ENCODE data around the gene TMCO6. TPM values are rescaled to one million over a fixed set of nuclear protein-coding genes. Genes with fewer than 3 reads are reported as not detected.

The TMCO6 gene
- total and polyA plus RNA-seq, 9 of the 15 experiments (the other 6 are each of a cell fraction or from before 2014, with no cell fraction given) = 3.4 to 46.4 (median 16.7) TPM

GRCh38 chr5:140690941-140691924, 52.0 kb downstream of the TMCO6 start, which contains the start of the genes HARS1 and HARS2 (continued):
- TF ChIP-seq, protein P1, sequence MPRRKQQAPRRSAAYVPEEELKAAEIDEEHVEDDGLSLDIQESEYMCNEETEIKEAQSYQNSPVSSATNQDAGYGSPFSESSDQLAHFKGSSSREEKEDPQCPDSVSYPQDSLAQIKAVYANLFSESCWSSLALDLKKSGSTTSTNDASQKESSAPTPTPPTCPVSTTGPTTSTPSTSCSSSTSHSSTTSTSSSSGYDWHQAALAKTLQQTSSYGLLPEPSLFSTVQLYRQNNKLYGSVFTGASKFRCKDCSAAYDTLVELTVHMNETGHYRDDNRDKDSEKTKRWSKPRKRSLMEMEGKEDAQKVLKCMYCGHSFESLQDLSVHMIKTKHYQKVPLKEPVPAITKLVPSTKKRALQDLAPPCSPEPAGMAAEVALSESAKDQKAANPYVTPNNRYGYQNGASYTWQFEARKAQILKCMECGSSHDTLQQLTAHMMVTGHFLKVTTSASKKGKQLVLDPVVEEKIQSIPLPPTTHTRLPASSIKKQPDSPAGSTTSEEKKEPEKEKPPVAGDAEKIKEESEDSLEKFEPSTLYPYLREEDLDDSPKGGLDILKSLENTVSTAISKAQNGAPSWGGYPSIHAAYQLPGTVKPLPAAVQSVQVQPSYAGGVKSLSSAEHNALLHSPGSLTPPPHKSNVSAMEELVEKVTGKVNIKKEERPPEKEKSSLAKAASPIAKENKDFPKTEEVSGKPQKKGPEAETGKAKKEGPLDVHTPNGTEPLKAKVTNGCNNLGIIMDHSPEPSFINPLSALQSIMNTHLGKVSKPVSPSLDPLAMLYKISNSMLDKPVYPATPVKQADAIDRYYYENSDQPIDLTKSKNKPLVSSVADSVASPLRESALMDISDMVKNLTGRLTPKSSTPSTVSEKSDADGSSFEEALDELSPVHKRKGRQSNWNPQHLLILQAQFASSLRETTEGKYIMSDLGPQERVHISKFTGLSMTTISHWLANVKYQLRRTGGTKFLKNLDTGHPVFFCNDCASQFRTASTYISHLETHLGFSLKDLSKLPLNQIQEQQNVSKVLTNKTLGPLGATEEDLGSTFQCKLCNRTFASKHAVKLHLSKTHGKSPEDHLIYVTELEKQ (CRISPR knock-in tag; IDR thresholded peaks at IDR 0.05) = no peak
- TF ChIP-seq PCBP2 (IDR thresholded peaks at IDR 0.05; ENCODE audit: low read depth, low read length, poor library complexity, severe bottlenecking) (no peak), AFF4 (CRISPR knock-in tag; IDR thresholded peaks at IDR 0.05) (no peak), CBFA2T2 (conservative IDR thresholded peaks at IDR 0.05) (no peak), TRIM28 (IDR thresholded peaks at IDR 0.05) (peak; percentile 65; the same call in 1 of the 2 replicates), ZC3H11A (IDR thresholded peaks at IDR 0.05; ENCODE audit: low read depth, low read length) (no peak), ZNF23 (CRISPR knock-in tag; IDR thresholded peaks at IDR 0.05) (no peak), SUPT5H (IDR thresholded peaks at IDR 0.05) (peak; percentile 98), EGR1 (conservative IDR thresholded peaks at IDR 0.05) (peak; percentile 67), COPS2 (conservative IDR thresholded peaks at IDR 0.05) (no peak), TAF7 (tag; IDR thresholded peaks at IDR 0.05) (peak; percentile 70), ERF (CRISPR knock-in tag; IDR thresholded peaks at IDR 0.05) (no peak), HCFC1 (IDR thresholded peaks at IDR 0.05; ENCODE audit: low read depth, low read length) (peak; percentile 82), U2AF2 (optimal IDR thresholded peaks at IDR 0.05; ENCODE audit: low read depth, low read length) (no peak)
- TF ChIP-seq, protein P2, sequence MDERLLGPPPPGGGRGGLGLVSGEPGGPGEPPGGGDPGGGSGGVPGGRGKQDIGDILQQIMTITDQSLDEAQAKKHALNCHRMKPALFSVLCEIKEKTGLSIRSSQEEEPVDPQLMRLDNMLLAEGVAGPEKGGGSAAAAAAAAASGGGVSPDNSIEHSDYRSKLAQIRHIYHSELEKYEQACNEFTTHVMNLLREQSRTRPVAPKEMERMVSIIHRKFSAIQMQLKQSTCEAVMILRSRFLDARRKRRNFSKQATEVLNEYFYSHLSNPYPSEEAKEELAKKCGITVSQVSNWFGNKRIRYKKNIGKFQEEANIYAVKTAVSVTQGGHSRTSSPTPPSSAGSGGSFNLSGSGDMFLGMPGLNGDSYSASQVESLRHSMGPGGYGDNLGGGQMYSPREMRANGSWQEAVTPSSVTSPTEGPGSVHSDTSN (CRISPR knock-in tag; IDR thresholded peaks at IDR 0.05; ENCODE audit: low read depth) = no peak
- TF ChIP-seq, protein P2 (tag; conservative IDR thresholded peaks at IDR 0.05; ENCODE audit: low read depth) = 0 out of 2 replicates have a peak, but pooled peaks have one; percentile 23
- TF ChIP-seq, protein P3, sequence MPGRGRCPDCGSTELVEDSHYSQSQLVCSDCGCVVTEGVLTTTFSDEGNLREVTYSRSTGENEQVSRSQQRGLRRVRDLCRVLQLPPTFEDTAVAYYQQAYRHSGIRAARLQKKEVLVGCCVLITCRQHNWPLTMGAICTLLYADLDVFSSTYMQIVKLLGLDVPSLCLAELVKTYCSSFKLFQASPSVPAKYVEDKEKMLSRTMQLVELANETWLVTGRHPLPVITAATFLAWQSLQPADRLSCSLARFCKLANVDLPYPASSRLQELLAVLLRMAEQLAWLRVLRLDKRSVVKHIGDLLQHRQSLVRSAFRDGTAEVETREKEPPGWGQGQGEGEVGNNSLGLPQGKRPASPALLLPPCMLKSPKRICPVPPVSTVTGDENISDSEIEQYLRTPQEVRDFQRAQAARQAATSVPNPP (IDR thresholded peaks at IDR 0.05; ENCODE audit: borderline replicate concordance, insufficient read depth, insufficient read length) = no peak

All from K562 (cell line).